HK-2 (cell line): ENCODE measurements around the gene FARS2.
"Not testable (repeated sequence)": the region's sequence is repeated elsewhere in the genome, so short reads cannot be mapped to it uniquely, and the experiment has no call there.

Source experiments
- DNase-seq: peaks from one replicate; pipeline ENCODE4 v3.0.0-alpha.2; 2018; ENCODE audit not compliant: unreplicated experiment

The FARS2 gene

DNA sequence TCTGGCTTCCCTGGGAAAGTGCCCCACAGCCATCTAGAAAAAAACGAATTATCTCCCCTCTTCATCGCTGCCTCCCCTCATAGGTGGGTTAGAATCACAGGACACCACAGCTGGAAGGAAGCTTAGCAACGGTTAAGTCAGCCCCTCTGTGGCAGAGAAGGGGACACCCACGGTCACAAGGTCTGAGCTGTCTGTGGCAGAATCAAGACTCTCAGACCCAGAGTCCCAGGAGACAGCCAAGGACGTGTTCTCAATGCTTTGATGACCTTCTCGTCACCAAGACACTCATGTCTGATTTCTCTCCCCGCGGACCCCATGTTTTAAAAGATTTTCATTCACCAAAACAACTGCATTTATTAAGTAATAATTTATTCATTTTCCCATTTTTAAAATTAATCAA, 523.9 kb downstream of the FARS2 start:
- no peak for DNase-seq

DNA sequence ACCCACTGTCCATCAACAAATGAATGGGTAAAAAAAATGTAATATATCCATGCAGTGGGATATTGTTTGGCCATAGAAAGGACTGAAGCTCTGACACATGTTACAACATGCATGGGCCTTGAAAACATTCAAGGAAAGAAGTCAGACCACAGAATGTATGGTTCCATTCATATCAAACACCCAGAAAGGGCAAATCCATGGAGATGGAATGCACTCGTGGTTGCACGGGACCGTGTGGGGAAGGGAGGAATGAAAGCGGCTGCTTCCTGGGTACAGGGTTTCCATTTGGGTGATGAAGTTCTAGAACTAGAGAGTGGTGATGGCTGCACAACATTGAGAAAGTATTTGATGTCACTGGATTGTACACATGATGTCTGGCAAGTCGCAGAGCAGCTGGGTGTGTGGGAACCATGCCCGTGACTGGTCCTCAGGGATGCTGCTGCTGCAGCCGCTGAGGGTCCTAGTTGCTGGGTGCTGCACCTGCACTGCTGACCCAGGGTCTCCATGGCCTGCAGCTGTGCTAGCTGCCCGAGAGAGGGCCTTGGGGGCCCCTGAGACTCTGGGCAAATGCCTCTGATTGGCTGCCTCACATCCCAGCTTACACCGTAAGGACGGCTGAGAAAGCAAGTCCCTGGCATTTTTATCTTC, 525.1 kb downstream of the FARS2 start:
- no peak for DNase-seq

DNA sequence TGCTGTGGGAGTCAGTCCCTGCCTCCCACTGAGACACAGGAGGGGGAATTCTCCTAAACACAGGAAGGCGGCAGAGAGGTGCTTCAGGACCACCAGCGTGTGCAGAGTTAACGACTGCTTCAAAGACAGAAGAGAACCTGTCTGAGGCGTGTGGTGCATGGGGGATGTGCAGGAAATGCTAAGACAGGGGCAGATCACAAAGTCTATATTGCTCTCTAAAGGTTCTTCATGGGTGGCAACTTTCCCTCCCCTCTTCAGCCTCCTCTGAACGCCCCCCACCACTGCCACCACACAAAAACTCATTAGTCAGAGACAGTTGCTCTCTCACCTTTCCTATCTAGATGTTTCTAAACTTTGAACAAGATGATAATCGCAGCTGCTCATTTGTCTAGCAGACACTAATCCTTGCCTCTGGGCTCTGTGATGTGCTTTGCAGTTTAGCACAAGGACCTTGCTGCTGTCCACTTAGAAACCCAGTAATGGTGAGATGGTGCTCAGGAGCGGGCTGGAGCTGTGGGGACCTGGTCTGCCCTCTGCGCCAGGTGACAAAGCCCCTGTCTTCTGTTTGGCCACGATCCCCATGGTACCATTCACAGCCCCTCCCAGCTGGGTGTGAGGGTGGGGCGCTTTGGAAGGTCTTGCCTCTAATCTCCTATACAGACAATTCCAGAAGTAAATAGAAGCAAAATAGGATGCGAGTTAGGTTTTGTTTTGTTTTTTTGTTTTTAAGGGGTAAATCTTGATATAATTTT, 525.8 kb downstream of the FARS2 start:
- DNase-seq: no peak

DNA sequence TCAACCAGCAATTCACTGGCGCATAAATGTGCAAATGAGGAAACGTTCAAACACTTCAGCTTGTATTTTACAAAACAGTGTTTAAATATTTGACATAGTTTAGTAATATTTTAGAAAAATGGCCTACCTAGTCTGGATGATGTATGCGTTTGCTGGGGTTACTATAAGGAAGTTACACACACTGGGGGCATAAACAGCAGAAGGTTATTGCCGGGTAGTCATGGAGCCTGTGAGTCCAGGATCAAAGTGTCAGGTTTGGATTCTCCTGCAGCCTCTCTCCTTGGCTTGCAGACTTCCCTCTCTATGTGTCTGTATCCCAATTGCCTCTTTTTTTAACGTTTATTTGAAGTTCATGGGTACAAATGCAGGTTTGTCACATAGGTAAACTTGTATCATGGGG, 528.1 kb downstream of the FARS2 start:
- not testable (repeated sequence) for DNase-seq

DNA sequence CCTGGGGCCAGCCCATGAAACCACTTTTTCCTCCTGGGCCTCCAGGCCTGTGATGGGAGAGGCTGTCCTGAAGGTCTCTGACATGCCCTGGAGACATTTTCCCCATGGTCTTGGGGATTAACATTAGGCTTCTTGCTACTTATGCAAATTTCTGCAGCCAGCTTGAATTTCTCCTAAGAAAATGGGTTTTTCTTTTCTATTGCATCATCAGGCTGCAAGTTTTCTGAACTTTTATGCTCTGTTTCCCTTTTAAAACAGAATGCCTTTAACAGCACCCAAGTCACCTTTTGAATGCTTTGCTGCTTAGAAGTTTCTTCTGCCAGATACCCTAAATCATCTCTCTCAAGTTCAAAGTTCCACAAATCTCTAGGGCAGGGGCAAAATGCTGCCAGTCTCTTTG, 535.2 kb downstream of the FARS2 start:
- not testable (repeated sequence) for DNase-seq

- not testable (repeated sequence) for DNase-seq
Measured at GRCh38 chr6:5806406-5806805, 545.1 kb downstream of the FARS2 start.

DNA sequence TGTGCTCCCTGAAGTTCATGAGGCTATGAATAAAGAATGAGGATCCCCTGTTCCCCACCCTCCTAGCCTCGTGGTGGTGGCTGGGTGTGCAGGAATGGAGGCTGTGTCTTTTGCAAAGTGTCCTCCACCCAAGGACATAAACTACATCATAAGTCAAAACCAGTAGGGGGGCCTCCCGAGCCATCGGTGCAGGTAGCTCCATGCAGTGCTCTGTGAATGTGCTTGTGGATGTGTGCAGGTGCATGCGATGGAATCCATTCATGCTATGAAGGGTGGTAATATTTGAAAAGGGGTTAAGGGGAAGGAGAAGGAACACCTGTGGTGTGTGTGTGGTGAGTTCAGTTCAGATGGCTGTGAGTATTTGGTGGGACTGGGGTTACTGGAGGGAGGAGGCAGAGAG, 548.1 kb downstream of the FARS2 start:
- no peak for DNase-seq

GRCh38 chr6:5811997-5812396, 550.7 kb downstream of the FARS2 start:
- DNase-seq: no peak

DNA sequence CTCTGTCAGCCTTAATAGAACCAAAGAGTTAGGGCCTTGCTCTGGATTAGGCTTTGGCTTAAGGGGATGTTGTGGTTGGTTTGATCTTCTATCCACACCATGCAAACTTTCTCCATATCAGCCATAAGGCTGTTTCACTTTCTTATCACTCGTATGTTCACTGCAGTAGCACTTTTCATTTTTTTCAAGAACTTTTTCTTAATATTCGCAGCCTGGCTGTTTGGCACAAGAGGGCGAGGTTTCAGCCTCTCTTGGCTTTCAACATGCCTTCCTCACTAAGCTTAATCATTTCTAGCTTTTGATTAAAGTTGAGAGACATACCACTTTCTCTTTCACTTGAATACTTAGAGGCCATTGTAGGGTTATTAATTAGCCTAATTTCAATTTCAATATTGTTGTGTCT, 552.3 kb downstream of the FARS2 start:
- no peak for DNase-seq

- DNase-seq: no peak
Measured at GRCh38 chr6:5814116-5814515, 552.8 kb downstream of the FARS2 start.

DNA sequence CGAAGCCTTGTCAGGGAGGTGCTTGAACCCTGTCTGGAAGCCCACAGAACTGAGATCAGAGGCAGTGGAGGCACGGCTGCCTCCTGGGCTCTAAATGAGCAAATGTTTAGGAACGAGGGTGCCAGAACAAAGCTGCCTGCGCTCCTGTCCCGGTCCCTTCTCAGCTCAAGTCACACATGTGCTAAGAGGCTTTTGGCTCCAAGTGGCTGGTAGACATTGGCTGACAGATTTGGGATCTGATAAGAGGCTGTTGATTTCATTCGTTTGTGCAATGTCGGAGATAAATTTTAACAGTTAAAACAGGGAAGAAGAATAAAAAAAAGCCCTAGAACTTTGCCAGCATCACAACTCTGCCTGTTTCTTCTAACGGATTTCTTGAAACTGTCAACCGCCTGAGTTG, 553.6 kb downstream of the FARS2 start:
- no peak for DNase-seq

GRCh38 chr6:5817869-5818268, 556.6 kb downstream of the FARS2 start:
- DNase-seq: no peak

DNA sequence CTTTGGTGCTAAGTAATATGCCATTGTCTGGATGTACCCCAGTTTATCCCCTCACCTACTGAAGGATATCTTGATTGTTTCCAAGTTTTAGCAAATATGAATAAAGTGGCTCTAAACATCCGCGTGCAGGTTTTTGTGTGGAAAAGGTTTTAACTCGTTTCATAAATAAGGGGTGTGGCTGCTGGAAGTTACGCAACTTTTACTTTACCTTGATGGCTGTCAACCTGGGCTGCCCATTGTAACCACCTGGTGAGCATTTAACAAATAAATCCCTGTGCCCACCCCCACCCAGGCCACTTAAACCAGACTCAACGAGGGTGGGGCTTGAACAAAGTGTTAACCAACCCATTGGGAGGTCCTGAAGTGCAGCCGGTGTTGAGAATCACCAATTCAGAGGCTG, 557.6 kb downstream of the FARS2 start:
- DNase-seq: no peak
